Neural crest cell (in vitro differentiated cells): Measurements from ENCODE around the gene PCBP3. TPM values are rescaled to one million over a fixed set of nuclear protein-coding genes. Genes with fewer than 3 reads are reported as not detected.
"Not testable (repeated sequence)": the region's sequence is repeated elsewhere in the genome, so short reads cannot be mapped to it uniquely, and the experiment has no call there.

Source experiments
- DNase-seq: peaks from one replicate; pipeline ENCODE4 v3.0.0; 2021; ENCODE audit warnings: low read depth, mixed read lengths, low spot score
- H3K27ac Mint-ChIP-seq: one replicate; pipeline ENCODE4 v1.8.0; 2021; ENCODE audit warnings: mild to moderate bottlenecking, mixed read lengths; ENCODE audit not compliant: unreplicated experiment
- H3K27me3 Mint-ChIP-seq: 2 replicates; pipeline ENCODE4 v1.8.0; 2021; ENCODE audit warnings: low read depth, mild to moderate bottlenecking, mixed read lengths
- H3K36me3 Mint-ChIP-seq: 2 replicates; pipeline ENCODE4 v1.8.0; 2021; ENCODE audit warnings: low read depth, mild to moderate bottlenecking, mixed read lengths
- H3K4me1 Mint-ChIP-seq: 2 replicates; pipeline ENCODE4 v1.8.0; 2021; ENCODE audit warnings: mixed read lengths
- H3K4me3 Mint-ChIP-seq: one replicate; pipeline ENCODE4 v1.8.0; 2021; ENCODE audit warnings: mild to moderate bottlenecking, mixed read lengths
- H3K9me3 Mint-ChIP-seq: 2 replicates; pipeline ENCODE4 v1.8.0; 2021; ENCODE audit warnings: mixed read lengths
- total RNA-seq: library from RNA; stranded (reverse); gene quantifications from 2 replicates; pipeline ENCODE4 v1.2.1, GENCODE V29; 2021
- TF ChIP-seq, protein P1 (sequence below): fragments of 200-600 bp; sonication (generic); conservative IDR thresholded peaks from 2 replicates; pipeline ENCODE4 v1.5.0; 2021; ENCODE audit warnings: antibody characterized with exemption, mild to moderate bottlenecking

Gene PCBP3
- total RNA-seq, 1 donor from 2014 or later: 5.1 TPM

DNA sequence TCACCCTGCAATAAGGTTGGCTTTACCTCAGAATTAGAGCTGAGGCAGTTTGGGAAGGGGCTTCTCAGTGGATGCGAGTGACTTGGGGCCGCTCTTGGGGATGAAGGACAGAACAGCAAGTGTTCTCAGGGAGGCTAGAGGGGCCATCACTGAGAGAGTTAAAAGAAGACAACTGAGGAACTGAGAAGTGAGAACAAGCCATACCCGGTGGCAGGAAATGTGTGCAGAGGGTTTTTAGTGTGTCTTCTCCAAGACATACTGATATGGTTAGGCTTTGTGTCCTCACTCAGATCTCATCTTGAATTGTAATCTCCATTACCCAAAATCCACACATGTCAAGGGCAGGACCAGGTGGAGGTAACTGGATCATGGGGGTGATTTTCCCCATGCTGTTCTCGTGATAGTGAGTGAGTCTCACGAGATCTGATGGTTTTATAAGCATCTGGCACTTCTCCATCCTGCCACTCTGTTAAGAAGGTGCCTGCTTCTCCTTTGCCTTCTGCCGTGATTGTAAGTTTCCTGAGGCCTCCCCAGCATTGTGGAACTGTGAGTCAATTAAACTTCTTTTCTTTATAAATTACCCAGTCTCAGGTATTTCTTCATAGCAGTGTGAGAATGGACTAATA is 75.8 kb downstream of the PCBP3 start:
- H3K27ac Mint-ChIP-seq: no peak overlapping the region
- H3K9me3 Mint-ChIP-seq: peaks cover 5% of the 10 kb centered on the region
- H3K4me1 Mint-ChIP-seq: no peaks in the 10 kb centered on the region
- H3K36me3 Mint-ChIP-seq: no peaks in the 10 kb centered on the region
- H3K4me3 Mint-ChIP-seq: no peak overlapping the region
- DNase-seq: no peak
- TF ChIP-seq, protein P1, sequence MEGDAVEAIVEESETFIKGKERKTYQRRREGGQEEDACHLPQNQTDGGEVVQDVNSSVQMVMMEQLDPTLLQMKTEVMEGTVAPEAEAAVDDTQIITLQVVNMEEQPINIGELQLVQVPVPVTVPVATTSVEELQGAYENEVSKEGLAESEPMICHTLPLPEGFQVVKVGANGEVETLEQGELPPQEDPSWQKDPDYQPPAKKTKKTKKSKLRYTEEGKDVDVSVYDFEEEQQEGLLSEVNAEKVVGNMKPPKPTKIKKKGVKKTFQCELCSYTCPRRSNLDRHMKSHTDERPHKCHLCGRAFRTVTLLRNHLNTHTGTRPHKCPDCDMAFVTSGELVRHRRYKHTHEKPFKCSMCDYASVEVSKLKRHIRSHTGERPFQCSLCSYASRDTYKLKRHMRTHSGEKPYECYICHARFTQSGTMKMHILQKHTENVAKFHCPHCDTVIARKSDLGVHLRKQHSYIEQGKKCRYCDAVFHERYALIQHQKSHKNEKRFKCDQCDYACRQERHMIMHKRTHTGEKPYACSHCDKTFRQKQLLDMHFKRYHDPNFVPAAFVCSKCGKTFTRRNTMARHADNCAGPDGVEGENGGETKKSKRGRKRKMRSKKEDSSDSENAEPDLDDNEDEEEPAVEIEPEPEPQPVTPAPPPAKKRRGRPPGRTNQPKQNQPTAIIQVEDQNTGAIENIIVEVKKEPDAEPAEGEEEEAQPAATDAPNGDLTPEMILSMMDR: no peak
- peaks cover 11% of the 10 kb centered on the region for H3K27me3 Mint-ChIP-seq

DNA sequence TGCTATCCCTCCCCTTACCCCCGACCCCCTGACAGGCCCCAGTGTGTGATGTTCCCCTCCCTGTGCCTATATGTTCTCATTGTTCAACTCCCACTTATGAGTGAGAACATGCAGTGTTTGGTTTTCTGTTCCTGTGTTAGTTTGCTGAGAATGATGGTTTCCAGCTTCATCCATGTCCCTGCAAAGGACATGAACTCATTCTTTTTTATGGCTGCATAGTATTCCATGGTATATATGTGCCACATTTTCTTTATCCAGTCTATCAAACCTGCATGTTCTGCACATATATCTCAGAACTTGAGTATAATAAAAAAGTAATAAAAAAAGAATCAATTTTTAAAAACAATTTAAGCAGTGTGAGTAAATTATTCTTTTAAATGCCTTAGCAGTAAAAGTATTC is 76.7 kb downstream of the PCBP3 start:
- H3K9me3 Mint-ChIP-seq, DNase-seq, H3K4me3 Mint-ChIP-seq, H3K36me3 Mint-ChIP-seq, H3K4me1 Mint-ChIP-seq, H3K27ac Mint-ChIP-seq: not testable (repeated sequence)
- H3K27me3 Mint-ChIP-seq: peaks cover 11% of the 10 kb centered on the region

- no peak overlapping the region for H3K27ac Mint-ChIP-seq
Observed at GRCh38 chr21:45721671-45722070, 78.1 kb downstream of the PCBP3 start.

DNA sequence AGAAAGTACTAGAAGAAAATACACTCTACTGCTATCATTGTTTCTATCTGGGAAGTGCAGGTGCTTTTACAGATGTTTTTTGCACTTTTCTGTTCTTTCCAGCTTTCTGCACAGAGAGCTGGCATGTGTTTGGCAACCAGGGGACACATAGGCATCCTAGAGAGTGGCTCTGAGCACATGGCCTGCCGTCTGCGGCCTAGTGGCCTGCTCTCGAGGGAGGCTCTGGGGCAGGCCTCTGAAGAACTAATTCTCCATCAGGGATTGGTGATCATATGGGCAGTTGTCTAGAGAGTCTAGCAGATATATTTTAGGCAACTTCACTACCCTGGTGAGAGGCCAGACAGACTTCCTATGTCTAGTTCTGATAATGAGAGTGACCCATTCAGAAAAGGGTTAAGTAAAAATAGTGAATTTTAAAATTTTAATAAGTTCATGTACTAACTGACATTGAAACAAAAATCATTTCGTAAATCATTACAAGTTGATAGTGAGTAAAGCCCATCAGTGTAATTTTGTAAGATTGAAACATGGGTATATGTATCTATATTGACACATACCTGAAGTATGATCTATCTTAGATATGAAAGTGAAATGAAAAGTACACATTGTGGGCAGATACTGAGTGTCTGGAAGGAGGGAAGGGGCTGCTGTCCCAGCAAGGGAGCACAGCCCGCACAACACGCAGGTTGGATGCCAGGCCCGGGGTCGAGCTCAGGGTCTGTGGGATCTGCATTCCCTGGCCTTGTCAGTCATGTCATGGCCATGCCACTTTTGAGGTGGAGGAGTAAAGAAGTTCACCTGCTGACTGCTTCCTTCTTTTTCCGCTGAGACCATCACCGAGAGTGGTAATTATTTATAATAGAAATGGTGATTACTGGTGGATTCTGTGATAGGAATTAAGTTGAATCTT is 79.8 kb downstream of the PCBP3 start:
- Mint-ChIP-seq H3K27me3 (peaks cover under 1% of the 10 kb centered on the region), H3K9me3 (no peaks in the 10 kb centered on the region), H3K27ac (no peak overlapping the region), H3K36me3 (no peaks in the 10 kb centered on the region), H3K4me3 (no peak overlapping the region), H3K4me1 (no peaks in the 10 kb centered on the region)
- TF ChIP-seq, protein P1: no peak
- DNase-seq: no peak

More at GRCh38 chr21:45721671-45722070, 78.1 kb downstream of the PCBP3 start:
- peaks cover 9% of the 10 kb centered on the region for H3K27me3 Mint-ChIP-seq
- no peaks in the 10 kb centered on the region for H3K36me3 Mint-ChIP-seq
- DNase-seq: no peak
- no peak overlapping the region for H3K4me3 Mint-ChIP-seq
- TF ChIP-seq, protein P1: no peak
- H3K4me1 Mint-ChIP-seq: no peaks in the 10 kb centered on the region
- no peaks in the 10 kb centered on the region for H3K9me3 Mint-ChIP-seq

GRCh38 chr21:45724345-45724961 is 80.9 kb downstream of the PCBP3 start:
- H3K9me3 Mint-ChIP-seq: no peaks in the 10 kb centered on the region
- no peak overlapping the region for H3K4me3 Mint-ChIP-seq
- H3K27me3 Mint-ChIP-seq: no peaks in the 10 kb centered on the region
- TF ChIP-seq, protein P1: no peak
- no peak for DNase-seq
- no peaks in the 10 kb centered on the region for H3K4me1 Mint-ChIP-seq
- H3K27ac Mint-ChIP-seq: peak overlapping the region; percentile 35
- no peaks in the 10 kb centered on the region for H3K36me3 Mint-ChIP-seq
